ENCODE data around the gene ACE.

DNA sequence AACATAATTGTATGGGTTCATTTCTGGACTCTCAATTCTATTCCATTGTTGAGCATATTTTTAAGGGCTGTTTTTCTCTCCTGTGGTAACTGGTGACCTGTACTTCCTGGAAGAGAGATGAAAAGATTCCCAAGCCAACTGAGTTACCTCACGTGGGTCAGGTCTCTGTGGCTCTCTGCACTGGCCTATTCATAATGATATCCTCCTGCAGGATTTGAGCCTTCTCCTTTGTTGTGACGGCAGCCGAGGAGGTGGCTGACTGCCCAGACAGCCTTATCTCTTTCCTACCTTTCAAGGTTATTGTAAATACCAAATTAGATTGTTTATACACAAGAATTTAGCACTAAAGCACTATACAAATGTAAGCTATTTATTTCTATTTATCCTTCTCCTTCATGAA is 2.7 kb upstream of the ACE start:
- TF ChIP-seq CTCF (conservative IDR thresholded peaks at IDR 0.05; ENCODE audit: low read depth, low read length): no peak
- TF ChIP-seq EZH2 (IDR thresholded peaks at IDR 0.05; ENCODE audit: low read length, unreplicated experiment): no peak
- no peak for TF ChIP-seq EZH2phosphoT487 (IDR thresholded peaks at IDR 0.05; ENCODE audit: borderline replicate concordance, low read length)

All from PC-3 (cell line).